Uterus (tissue), 4 donors: Measurements from ENCODE around the gene MYO1D. TPM values are rescaled to one million over a fixed set of nuclear protein-coding genes. Genes with fewer than 3 reads are reported as not detected.

ENCODE experiments used
- DNase-seq, 2 donors: peaks; one replicate each; pipeline ENCODE4 v3.0.0-alpha.2; 2019 to 2020
- H3K27ac ChIP-seq, 2 donors: fragments of 200-600 bp; sonication (generic); 1 replicate in 1 of 2; 2 replicates in 1 of 2; pipeline ENCODE4 v1.5.1; 2016 to 2018
- H3K27me3 ChIP-seq, 2 donors: fragments of 200-600 bp; sonication (generic); one replicate each; pipeline ENCODE4 v1.5.1; 2018 to 2019; ENCODE audit warnings: control low read depth in 1 of 2
- H3K36me3 ChIP-seq, 2 donors: fragments of 200-600 bp; sonication (generic); one replicate each; pipeline ENCODE4 v1.5.1; 2019; ENCODE audit warnings: control low read depth in 1 of 2
- H3K4me1 ChIP-seq, 2 donors: fragments of 200-600 bp; sonication (generic); one replicate each; pipeline ENCODE4 v1.5.1; 2018 to 2019; ENCODE audit warnings: control low read depth in 1 of 2
- H3K4me3 ChIP-seq, 2 donors: fragments of 200-600 bp; sonication (generic); 1 replicate in 1 of 2; 2 replicates in 1 of 2; pipeline ENCODE4 v1.5.1; 2018 to 2019; ENCODE audit warnings: mild to moderate bottlenecking in 1 of 2
- H3K9me3 ChIP-seq, 2 donors: fragments of 200-600 bp; sonication (generic); one replicate each; pipeline ENCODE4 v1.5.1; 2019; ENCODE audit warnings: control low read depth in 1 of 2
- POLR2A ChIP-seq, 2 donors: fragments of 450-650 bp; IDR thresholded peaks; one replicate each; pipeline ENCODE4 v1.6.1; 2016; ENCODE audit warnings: antibody characterized with exemption in 2 of 2, mild to moderate bottlenecking in 1 of 2, moderate library complexity in 1 of 2
- intact Hi-C: fragments of 100-400 bp; cut with DNase I; formaldehyde crosslinking; loops from one replicate; pipeline ENCODE4 v1.15.1; 2023; ENCODE audit warnings: low total_unique reads
- total RNA-seq, 4 donors: library from RNA; depleted of rRNA in 3 of 4; stranded (reverse); fragments of >200 nt in 3 of 4; gene quantifications; one replicate each; pipeline versions ENCODE4 v1.1.0 to v1.2.4, GENCODE V29; 2014 to 2023
- TF ChIP-seq, protein P1 (sequence below), 4 experiments: fragments of 200-600 bp in 2 of 4; fragments of 450-650 bp in 2 of 4; sonication (generic) in 2 of 4; IDR thresholded peaks; one replicate each; pipeline ENCODE4 v1.5.1; 2016 to 2019; ENCODE audit warnings: antibody characterized with exemption in 4 of 4, mild to moderate bottlenecking in 2 of 4, moderate library complexity in 1 of 4
- donor health status: DM: yes; HTN: yes; CAD: no.

Gene MYO1D
- total RNA-seq, 4 donors from 2014 or later: 20.4 to 55.2 (median 30.6) TPM

DNA sequence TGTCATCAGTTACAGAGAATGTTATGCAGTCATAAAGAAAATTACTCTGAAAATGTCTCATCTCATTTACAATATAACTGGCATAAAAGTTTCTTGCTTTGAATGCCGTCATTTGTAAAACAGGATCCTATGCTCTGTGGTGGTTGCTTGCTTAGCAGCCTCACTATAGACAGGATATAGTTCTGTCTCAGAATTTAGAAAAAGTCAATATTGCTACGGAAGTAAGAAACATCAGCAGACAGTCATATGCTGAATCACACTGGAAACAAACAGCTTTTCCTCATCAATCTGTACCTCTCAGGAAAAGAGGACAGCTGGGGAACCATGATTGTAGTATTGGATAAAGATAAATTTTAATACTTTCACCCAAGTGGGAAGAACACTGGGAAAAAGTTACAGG lies 105.5 kb downstream of the MYO1D start:
- no peaks in the 10 kb centered on the region for H3K27me3 ChIP-seq
- no peak overlapping the region for H3K4me3 ChIP-seq
- no peak for TF ChIP-seq POLR2A (IDR thresholded peaks at IDR 0.05)
- TF ChIP-seq, protein P1, sequence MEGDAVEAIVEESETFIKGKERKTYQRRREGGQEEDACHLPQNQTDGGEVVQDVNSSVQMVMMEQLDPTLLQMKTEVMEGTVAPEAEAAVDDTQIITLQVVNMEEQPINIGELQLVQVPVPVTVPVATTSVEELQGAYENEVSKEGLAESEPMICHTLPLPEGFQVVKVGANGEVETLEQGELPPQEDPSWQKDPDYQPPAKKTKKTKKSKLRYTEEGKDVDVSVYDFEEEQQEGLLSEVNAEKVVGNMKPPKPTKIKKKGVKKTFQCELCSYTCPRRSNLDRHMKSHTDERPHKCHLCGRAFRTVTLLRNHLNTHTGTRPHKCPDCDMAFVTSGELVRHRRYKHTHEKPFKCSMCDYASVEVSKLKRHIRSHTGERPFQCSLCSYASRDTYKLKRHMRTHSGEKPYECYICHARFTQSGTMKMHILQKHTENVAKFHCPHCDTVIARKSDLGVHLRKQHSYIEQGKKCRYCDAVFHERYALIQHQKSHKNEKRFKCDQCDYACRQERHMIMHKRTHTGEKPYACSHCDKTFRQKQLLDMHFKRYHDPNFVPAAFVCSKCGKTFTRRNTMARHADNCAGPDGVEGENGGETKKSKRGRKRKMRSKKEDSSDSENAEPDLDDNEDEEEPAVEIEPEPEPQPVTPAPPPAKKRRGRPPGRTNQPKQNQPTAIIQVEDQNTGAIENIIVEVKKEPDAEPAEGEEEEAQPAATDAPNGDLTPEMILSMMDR (IDR thresholded peaks at IDR 0.05): no peak
- DNase-seq: no peak
- no peak overlapping the region for H3K27ac ChIP-seq
- H3K4me1 ChIP-seq: no peaks in the 10 kb centered on the region
- no peaks in the 10 kb centered on the region for H3K9me3 ChIP-seq
- intact Hi-C loops: no loop called here
- no peaks in the 10 kb centered on the region for H3K36me3 ChIP-seq

DNA sequence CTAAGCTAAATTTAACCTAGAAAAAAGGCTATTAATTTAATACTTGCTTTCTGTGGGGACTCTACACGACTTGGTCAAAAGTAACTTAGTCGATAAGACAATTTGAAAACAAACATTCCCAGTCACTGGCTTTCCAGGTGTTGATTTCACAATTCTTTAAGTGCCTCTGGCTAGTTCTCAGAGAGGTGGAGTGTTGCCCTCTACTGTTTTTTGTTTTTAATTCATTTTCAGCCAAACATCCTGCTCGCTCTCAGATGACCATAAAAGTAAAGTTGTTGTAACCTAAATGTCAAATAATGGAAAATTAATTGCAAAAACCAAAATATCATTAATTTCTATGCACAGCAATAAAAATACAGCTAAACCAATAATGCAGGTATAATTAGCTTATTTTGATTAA lies 107.1 kb downstream of the MYO1D start:
- intact Hi-C loops: no loop called here

DNA sequence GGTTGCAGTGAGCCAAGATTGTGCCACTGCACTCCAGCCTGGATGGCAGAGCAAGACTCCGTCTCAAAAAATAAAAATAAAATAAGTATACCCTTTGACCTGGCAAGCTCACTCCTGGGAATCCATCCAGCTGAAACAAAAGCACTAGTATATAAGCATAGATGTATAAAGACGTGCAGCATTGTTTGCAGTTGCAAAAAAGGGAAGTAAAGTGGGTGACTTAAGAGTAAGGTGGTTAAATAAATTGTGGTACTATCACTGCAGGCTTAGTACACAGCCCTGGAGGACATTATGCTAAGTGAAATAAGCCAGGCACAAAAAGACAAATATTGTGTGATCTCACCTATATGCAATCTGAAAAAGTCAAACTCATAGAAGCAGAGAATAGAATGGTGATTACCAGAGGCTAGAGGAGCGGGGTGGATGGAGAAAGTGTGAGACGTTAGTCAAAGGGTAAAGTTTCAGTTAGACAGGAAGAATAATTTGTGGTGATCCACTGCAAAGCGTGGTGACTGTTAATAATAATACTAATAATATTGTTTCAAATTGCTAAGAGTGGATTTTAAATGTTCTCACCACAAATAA lies 113.0 kb downstream of the MYO1D start:
- TF ChIP-seq POLR2A (IDR thresholded peaks at IDR 0.05): no peak
- TF ChIP-seq, protein P1 (IDR thresholded peaks at IDR 0.05): no peak
- intact Hi-C loops: no loop called here
- H3K27ac ChIP-seq: no peak overlapping the region
- H3K36me3 ChIP-seq: no peaks in the 10 kb centered on the region
- H3K4me1 ChIP-seq: no peaks in the 10 kb centered on the region
- no peak overlapping the region for H3K4me3 ChIP-seq
- H3K9me3 ChIP-seq: no peaks in the 10 kb centered on the region
- no peak for DNase-seq
- H3K27me3 ChIP-seq: no peaks in the 10 kb centered on the region

More for the DNA sequence above, 107.1 kb downstream of the MYO1D start:
- no peaks in the 10 kb centered on the region for H3K4me1 ChIP-seq
- H3K27me3 ChIP-seq: no peaks in the 10 kb centered on the region
- H3K4me3 ChIP-seq: no peak overlapping the region
- no peaks in the 10 kb centered on the region for H3K9me3 ChIP-seq
- DNase-seq: no peak
- H3K36me3 ChIP-seq: no peaks in the 10 kb centered on the region
- TF ChIP-seq POLR2A (IDR thresholded peaks at IDR 0.05): no peak
- TF ChIP-seq, protein P1 (IDR thresholded peaks at IDR 0.05): no peak
- H3K27ac ChIP-seq: no peak overlapping the region

DNA sequence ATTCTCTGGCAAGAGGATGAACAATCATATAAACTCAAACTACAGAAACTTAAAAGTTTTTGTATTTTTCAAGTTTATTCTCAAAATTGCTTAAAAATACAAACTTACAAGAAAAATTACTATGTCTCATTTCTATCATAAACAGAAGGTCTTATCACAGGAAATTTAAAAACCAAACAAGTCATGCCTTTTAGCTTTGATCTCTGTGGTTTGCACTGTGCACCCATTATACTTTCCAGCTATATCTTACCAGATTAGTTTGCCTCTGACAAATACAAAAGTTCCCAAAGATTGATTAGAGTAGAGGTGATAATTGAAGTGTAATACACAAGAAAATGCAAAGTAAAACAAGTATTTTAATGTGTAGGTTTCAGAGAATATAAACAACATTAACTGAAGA lies 117.4 kb downstream of the MYO1D start:
- TF ChIP-seq POLR2A (IDR thresholded peaks at IDR 0.05): no peak
- TF ChIP-seq, protein P1 (IDR thresholded peaks at IDR 0.05): no peak
- H3K27me3 ChIP-seq: no peaks in the 10 kb centered on the region
- no peak for DNase-seq
- no peaks in the 10 kb centered on the region for H3K36me3 ChIP-seq
- intact Hi-C loops: no loop called here
- H3K9me3 ChIP-seq: no peaks in the 10 kb centered on the region
- no peaks in the 10 kb centered on the region for H3K4me1 ChIP-seq
- no peak overlapping the region for H3K27ac ChIP-seq
- no peak overlapping the region for H3K4me3 ChIP-seq

DNA sequence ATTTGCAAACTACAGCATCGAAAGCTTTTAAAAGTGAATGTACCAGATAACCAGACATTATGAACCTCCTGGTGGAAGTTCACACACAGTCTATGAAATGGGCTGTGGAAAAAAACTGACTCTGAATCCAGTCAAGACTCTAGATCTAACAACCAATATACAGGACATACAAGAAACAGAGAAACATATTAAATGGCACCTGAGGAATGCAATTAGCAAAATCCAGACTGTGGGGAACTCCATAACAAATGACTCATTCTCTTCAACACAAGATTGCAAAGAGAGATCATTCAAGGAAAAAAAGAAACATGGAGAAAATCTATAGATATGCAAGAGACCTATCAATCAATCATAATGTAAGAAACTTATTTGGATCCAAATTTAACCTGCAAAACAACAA lies 119.0 kb downstream of the MYO1D start:
- DNase-seq: no peak
- Histone ChIP-seq H3K27me3 (no peaks in the 10 kb centered on the region), H3K4me3 (no peak overlapping the region), H3K36me3 (no peaks in the 10 kb centered on the region), H3K9me3 (no peaks in the 10 kb centered on the region), H3K4me1 (no peaks in the 10 kb centered on the region), H3K27ac (no peak overlapping the region)
- TF ChIP-seq, protein P1 (IDR thresholded peaks at IDR 0.05): no peak
- TF ChIP-seq POLR2A (IDR thresholded peaks at IDR 0.05): no peak
- intact Hi-C loops: no loop called here
